Transverse colon (tissue), 4 donors: ENCODE results near the gene ZFTA. TPM values are rescaled to one million over a fixed set of nuclear protein-coding genes. Genes with fewer than 3 reads are reported as not detected.
A peak's percentile ranks its signal among the peaks of the same experiment; 100 is the strongest.

ENCODE experiments used
- DNase-seq: peaks from one replicate; pipeline ENCODE4 v3.0.0-alpha.2; 2019
- H3K27ac ChIP-seq, 4 donors: fragments of 200-600 bp; sonication (generic); 2 replicates each; pipeline ENCODE4 v1.5.1; 2016 to 2018; ENCODE audit warnings: inconsistent platforms in 4 of 4
- H3K27me3 ChIP-seq: fragments of 200-600 bp; sonication (generic); 2 replicates; pipeline ENCODE4 v1.5.1; 2017; ENCODE audit warnings: inconsistent platforms
- H3K36me3 ChIP-seq, 4 donors: fragments of 200-600 bp; sonication (generic); 2 replicates each; pipeline ENCODE4 v1.5.1; 2017 to 2019; ENCODE audit warnings: inconsistent platforms in 4 of 4
- H3K4me1 ChIP-seq, 4 donors: fragments of 200-600 bp; sonication (generic); 2 replicates each; pipeline ENCODE4 v1.5.1; 2017 to 2020; ENCODE audit warnings: inconsistent platforms in 4 of 4
- H3K4me3 ChIP-seq, 4 donors: fragments of 200-600 bp; sonication (generic); 1 replicate in 1 of 4; 2 replicates in 3 of 4; pipeline versions ENCODE4 v1.5.1 to v1.6.1; 2017 to 2019; ENCODE audit warnings: inconsistent platforms in 4 of 4
- H3K9me3 ChIP-seq, 2 donors: fragments of 200-600 bp; sonication (generic); 2 replicates each; pipeline ENCODE4 v1.5.1; 2017 to 2019; ENCODE audit warnings: inconsistent platforms in 2 of 2
- EP300 ChIP-seq: sonication (generic); formaldehyde crosslinking; IDR thresholded peaks from one replicate; pipeline ENCODE4 v1.6.1; 2017; ENCODE audit warnings: antibody characterized with exemption, low read depth
- POLR2A ChIP-seq: fragments of 450-650 bp; IDR thresholded peaks from one replicate; pipeline ENCODE4 v1.6.1; 2016; ENCODE audit warnings: antibody characterized with exemption, mild to moderate bottlenecking, moderate library complexity
- POLR2AphosphoS5 ChIP-seq, 3 donors: sonication (generic); formaldehyde crosslinking; IDR thresholded peaks; one replicate each; pipeline ENCODE4 v1.6.1; 2016; ENCODE audit warnings: antibody characterized with exemption in 3 of 3
- WGBS, 2 donors: methylation state at CpG; one replicate each; pipeline ENCODE4 v1.1.5; 2018; ENCODE audit warnings: low coverage in 1 of 2; 5-methylcytosine and 5-hydroxymethylcytosine counted together
- in situ Hi-C, 4 donors: fragments of 200-750 bp; cut with MboI; loops; one replicate each; pipeline versions ENCODE4 v1.15.0 to v1.15.1; 2017; ENCODE audit warnings: low sequenced_read_pairs in 3 of 4, low pct_ligation_motif_present in 1 of 4, low pct_unique_long_range_greater_than_20kb in 1 of 4
- intact Hi-C: fragments of 100-400 bp; cut with DNase I; formaldehyde crosslinking; loops from one replicate; pipeline ENCODE4 v1.15.1; 2023; ENCODE audit warnings: low total_unique reads
- total RNA-seq, 4 donors: library from RNA; depleted of rRNA; stranded (reverse); fragments of >200 nt; gene quantifications; one replicate each; pipeline ENCODE4 v1.1.0, GENCODE V29; 2016
- TF ChIP-seq, protein P1 (sequence below), 5 experiments: fragments of 200-600 bp in 3 of 5; fragments of 450-650 bp in 2 of 5; sonication (generic) in 3 of 5; IDR thresholded peaks; 1 replicate in 2 of 5; 2 replicates in 3 of 5; pipeline ENCODE4 v1.5.1; 2016 to 2017; ENCODE audit warnings: antibody characterized with exemption in 5 of 5, inconsistent platforms in 3 of 5, mild to moderate bottlenecking in 2 of 5, moderate library complexity in 1 of 5

The ZFTA gene
- total RNA-seq, 4 donors from 2014 or later, result 4.6 to 15.7 (median 11.0) TPM

DNA sequence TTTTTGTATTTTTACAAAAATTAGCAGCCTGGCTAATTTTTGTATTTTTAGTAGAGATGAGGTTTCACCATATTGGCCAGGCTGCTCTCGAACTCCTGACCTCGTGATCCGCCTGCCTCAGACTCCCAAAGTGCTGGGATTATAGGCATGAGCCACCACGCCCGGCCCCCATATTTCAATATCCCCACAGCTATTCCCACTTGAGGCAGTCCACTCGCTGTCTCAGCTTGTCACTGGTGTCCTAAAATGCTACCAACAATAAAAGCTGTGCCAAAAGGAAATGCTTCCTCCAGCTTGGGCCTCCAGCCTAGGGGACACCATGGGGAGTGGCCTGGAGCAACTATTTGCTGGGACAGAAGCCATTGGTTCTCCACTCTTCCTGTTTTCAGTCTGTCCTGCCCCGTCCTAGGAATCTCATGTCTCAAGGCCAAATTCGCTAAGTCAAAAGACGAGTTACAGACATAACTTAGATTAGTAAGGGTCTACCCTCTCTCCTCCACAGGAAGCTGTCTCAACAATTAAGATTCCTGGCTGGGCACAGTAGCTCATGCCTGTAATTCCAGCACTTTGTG, 37.4 kb upstream of the ZFTA start:
- H3K4me1 ChIP-seq, result peaks cover 0 to 15% (median 11%) of the 10 kb centered on the region in 4 donors
- 55 to 88% methylated on average over 2 to 9 of the region's 9 CpGs for WGBS, 2 donors
- no peak for DNase-seq
- TF ChIP-seq, protein P1, sequence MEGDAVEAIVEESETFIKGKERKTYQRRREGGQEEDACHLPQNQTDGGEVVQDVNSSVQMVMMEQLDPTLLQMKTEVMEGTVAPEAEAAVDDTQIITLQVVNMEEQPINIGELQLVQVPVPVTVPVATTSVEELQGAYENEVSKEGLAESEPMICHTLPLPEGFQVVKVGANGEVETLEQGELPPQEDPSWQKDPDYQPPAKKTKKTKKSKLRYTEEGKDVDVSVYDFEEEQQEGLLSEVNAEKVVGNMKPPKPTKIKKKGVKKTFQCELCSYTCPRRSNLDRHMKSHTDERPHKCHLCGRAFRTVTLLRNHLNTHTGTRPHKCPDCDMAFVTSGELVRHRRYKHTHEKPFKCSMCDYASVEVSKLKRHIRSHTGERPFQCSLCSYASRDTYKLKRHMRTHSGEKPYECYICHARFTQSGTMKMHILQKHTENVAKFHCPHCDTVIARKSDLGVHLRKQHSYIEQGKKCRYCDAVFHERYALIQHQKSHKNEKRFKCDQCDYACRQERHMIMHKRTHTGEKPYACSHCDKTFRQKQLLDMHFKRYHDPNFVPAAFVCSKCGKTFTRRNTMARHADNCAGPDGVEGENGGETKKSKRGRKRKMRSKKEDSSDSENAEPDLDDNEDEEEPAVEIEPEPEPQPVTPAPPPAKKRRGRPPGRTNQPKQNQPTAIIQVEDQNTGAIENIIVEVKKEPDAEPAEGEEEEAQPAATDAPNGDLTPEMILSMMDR (IDR thresholded peaks at IDR 0.05), result no peak
- no peak for TF ChIP-seq POLR2A
- no peak for TF ChIP-seq EP300
- TF ChIP-seq POLR2AphosphoS5 (IDR thresholded peaks at IDR 0.05), result no peak
- H3K27ac ChIP-seq, result no peak overlapping the region
- intact Hi-C loops, result no loop called here
- in situ Hi-C loops, result no loop called here
- no peaks in the 10 kb centered on the region for H3K27me3 ChIP-seq
- H3K9me3 ChIP-seq, result no peaks in the 10 kb centered on the region
- H3K4me3 ChIP-seq, result no peak overlapping the region
- no peaks in the 10 kb centered on the region for H3K36me3 ChIP-seq

DNA sequence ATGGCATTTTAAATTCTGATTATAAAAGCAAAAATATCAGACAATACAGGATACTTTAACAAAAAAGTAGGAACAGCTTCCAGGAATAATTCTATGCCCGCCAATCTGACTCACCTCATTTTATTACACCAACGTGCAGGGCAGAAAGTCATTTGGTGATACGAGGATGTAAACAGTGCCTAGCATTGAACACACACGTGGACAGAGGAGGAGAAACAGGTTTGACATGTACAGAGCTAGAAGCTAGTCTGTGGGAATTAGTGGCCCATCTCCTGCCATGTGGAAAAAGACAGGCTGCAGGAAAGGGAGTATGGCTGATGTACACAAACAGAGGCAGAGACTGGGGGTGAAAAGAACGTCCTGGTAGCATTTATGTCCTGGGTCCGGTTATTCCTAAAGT, 35.7 kb upstream of the ZFTA start:
- TF ChIP-seq POLR2A, result no peak
- TF ChIP-seq POLR2AphosphoS5 (IDR thresholded peaks at IDR 0.05), result peak in 1 of 3 donors; percentile 65
- no peak for TF ChIP-seq EP300
- Histone ChIP-seq H3K36me3 (no peaks in the 10 kb centered on the region), H3K4me1 (peaks cover 0 to 15% (median 11%) of the 10 kb centered on the region in 4 donors), H3K27me3 (no peaks in the 10 kb centered on the region), H3K4me3 (no peak overlapping the region), H3K9me3 (no peaks in the 10 kb centered on the region), H3K27ac (peak overlapping the region; percentile 29 to 46 (median 45))
- intact Hi-C loops, result no loop called here
- DNase-seq, result peak; percentile 64
- 48 to 50% methylated on average over 4 to 6 of the region's 6 CpGs for WGBS, 2 donors
- in situ Hi-C loops, result no loop called here

DNA sequence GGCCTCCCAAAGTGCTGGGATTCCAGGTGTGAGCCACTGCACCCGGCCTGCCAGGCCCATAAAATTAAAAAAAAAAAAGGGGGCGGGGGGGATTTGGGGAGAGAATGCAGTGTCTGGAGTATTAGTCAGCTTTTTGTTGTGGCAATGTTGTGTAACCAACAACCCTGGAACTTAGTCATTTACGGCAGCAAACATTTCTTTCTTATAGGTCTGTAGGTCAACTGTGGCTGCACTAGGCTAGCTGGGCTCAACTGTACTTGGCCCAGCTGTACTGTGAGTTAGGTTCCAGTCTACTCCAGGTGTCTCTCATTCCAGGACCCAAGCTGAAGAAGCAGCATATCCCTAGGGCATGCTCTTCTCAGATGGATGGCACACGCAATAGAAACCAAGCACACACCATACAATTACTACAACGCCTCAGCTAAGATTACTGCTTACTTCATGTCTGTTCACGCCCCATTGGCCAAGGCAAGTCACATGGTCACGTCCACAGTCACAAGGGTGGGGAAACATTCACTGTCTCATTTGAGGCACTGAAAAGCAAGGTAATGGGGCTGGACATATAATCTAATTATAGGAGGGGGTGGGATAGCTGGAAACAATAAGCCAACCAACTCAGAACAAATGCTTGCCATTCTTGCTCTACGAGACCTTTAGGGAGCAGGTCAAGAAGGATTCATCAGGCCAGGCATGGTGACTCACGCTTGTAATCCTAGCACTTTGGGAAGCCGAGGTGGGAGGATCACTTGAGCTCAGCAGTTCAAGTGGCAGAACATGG, 34.3 kb upstream of the ZFTA start:
- WGBS, 2 donors, result 73 to 75% methylated on average over 4 to 10 of the region's 10 CpGs
- intact Hi-C loops (no loop called here), in situ Hi-C loops (no loop called here)
- H3K9me3 ChIP-seq, result no peaks in the 10 kb centered on the region
- DNase-seq, result no peak
- TF ChIP-seq, protein P1 (IDR thresholded peaks at IDR 0.05), result no peak
- TF ChIP-seq POLR2AphosphoS5 (IDR thresholded peaks at IDR 0.05) (no peak), POLR2A (no peak)
- H3K27me3 ChIP-seq, result no peaks in the 10 kb centered on the region
- H3K4me3 ChIP-seq, result no peak overlapping the region
- H3K27ac ChIP-seq, result no peak overlapping the region
- H3K36me3 ChIP-seq, result no peaks in the 10 kb centered on the region
- H3K4me1 ChIP-seq, result peaks cover 0 to 15% (median 11%) of the 10 kb centered on the region in 4 donors

DNA sequence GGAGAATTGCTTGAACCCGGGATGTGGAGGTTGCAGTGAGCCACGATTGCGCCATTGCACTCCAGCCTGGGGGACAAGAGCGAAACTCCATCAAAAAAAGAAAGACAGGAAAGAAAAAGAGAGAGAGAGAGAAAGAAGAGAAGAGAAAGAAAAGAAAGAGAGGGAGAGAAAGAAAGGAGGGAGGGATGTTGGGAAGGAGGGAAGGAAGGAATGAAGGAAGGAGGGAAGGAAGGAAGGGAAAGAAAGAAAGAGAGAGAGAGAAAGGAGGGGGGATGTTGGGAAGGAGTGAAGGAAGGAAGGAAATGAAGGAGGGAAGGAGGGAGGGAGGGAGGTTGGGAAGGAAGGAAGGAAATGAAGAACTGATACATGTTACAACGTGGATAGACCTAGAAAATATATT, 32.3 kb upstream of the ZFTA start:
- Histone ChIP-seq H3K4me1 (peaks cover 0 to 15% (median 11%) of the 10 kb centered on the region in 4 donors), H3K9me3 (no peaks in the 10 kb centered on the region), H3K4me3 (no peak overlapping the region), H3K36me3 (no peaks in the 10 kb centered on the region), H3K27ac (no peak overlapping the region), H3K27me3 (no peaks in the 10 kb centered on the region)
- intact Hi-C loops (no loop called here), in situ Hi-C loops (no loop called here)
- WGBS, 2 donors, result 81% methylated on average over 4 to 5 of the region's 5 CpGs
- no peak for DNase-seq
- TF ChIP-seq POLR2A, result no peak
- TF ChIP-seq POLR2AphosphoS5 (IDR thresholded peaks at IDR 0.05), result no peak
- TF ChIP-seq, protein P1 (IDR thresholded peaks at IDR 0.05), result no peak
- TF ChIP-seq EP300, result no peak
